Activated T-helper 9 cell treated with anti-CD3 and anti-CD28 coated beads, Interleukin-2, amount 50 U/mL, for 16 hours (primary cell): ENCODE results near the gene PAAF1.
A peak's percentile ranks its signal among the peaks of the same experiment; 100 is the strongest.
"Not testable (repeated sequence)": the region's sequence is repeated elsewhere in the genome, so short reads cannot be mapped to it uniquely, and the experiment has no call there.

ENCODE experiments used
- DNase-seq: peaks from one replicate; pipeline ENCODE4 v3.0.0-alpha.2; 2020; ENCODE audit warnings: low read depth

Gene PAAF1

GRCh38 chr11:73883856-73884255, 7.1 kb downstream of the PAAF1 start:
- DNase-seq: no peak

GRCh38 chr11:73888244-73888643, 11.4 kb downstream of the PAAF1 start:
- DNase-seq: no peak

- no peak for DNase-seq
Observed at GRCh38 chr11:73889019-73889418, 12.2 kb downstream of the PAAF1 start.

GRCh38 chr11:73889536-73889935, 12.7 kb downstream of the PAAF1 start:
- no peak for DNase-seq

DNA sequence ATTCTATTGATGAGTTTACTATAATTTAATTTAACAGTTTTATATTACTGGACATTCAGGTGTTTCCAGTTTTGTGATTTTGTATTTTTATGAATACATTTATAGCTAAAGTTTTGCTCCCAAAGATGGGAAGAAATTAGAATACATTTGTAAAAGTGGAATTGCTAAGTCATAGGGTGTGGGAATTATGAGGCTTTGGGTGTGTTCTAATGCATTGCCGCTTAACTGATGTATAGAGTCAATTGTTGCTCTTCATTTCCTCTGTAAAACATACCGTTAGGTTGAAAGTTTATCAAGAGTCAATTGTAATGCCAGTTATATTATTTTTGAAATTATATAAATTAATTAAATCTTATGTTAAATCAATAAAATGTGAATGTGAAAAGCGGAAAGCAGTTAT, 16.2 kb downstream of the PAAF1 start:
- no peak for DNase-seq

DNA sequence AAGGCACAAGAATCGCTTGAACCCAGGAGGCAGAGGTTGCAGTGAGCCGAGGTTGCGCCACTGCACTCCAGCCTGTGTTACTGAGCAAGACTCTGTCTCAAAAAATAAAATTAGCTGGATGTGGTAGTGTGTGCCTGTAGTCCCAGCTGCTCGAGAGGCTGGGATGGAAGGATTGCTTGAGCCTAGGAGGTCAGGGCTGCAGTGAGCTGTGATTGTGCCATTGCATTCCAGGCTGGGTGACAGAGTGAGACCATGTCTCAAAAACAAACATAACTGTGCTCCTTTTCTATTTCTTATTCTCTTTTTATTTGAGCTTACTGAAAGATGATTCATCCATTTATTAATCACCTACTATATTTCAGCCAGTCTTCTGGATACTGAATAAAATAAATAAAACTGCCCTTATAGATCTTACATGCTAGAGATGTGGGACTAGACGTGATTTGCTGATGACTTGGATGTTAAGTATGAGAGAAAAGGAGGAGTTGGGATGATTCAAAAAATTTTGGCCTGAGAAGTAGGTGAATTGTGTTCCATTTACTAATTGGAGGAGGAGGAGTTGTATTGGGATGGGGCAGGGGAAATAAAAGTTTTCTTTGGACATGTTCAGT, 18.0 kb downstream of the PAAF1 start:
- DNase-seq: no peak

DNA sequence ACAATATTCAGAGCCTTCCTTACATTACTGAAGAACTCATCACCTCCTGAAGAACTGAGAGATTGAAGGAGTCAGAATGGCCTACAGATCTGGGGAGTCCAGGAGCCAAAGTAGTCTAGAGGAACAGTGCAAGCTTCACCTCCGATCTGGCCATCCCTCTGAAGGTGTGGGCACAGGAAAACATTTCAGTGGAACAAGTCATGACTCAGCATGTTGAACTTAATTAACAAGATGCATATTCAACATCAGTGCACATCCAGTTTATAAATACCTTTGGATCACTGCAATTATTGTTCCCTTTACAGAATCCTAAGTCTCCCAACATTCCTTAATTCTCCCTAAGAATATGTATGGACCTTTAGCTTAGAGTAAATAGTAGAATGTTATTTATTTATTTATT, 25.5 kb downstream of the PAAF1 start:
- DNase-seq: no peak

DNA sequence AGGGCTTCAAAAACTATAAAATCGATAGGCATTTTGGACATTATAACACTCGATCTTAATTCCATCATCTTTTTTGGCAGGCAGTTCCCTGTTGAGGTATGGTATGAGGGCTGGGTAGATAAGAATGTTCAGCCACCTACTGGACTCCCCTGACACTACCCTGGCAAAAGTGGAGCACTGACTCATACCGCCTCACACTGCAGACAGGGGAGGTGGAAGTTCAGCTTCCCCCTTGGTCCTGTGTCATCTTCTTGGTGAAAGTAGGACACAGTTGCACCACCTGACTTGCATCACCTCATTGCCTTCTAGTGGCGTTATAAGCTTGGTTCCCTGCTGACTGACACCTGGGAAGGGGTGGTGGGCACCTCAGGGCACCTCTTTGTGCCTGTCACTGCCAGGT, 30.4 kb downstream of the PAAF1 start:
- peak; percentile 1 for DNase-seq

- no peak for DNase-seq
Observed at GRCh38 chr11:73912026-73912425, 35.2 kb downstream of the PAAF1 start.

DNA sequence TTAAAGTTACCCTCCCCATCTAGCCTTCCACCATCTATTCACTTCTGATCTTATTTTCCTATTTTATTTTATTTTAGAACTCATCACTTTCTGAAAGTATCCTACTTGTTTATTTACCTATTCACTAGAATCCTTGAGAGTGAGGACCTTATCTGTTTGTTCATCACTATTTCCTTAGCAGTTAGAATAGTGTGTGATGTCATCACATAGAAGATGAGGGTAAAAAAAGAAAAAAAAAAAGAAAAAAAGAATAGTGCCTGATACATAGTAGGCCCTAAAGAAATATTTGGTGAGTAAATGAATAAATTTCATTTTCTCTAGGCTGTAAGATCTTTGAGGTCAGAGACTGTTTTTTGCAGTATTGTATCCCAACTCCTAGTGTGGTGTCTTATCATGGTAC, 36.7 kb downstream of the PAAF1 start:
- DNase-seq: no peak

DNA sequence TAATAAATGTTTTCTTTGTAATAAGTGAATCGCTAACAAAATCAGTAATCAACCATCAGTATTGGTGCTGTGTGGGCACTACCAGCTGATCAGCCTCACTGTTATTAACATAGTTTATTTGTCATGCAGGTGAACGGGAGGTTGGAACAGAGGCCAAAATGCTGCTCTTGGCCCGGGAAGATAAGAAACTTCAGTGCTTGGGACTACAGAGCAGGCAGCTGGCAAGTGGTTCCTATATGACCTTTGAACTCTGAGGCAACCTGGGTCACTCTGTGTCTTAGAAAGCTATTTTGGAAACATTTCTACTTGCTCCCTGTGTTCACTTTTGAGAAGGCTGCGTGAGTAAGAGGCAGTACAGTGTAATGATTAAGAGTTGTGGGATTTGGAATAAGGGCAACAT, 37.5 kb downstream of the PAAF1 start:
- DNase-seq: no peak

- no peak for DNase-seq
Observed at GRCh38 chr11:73916435-73916834, 39.6 kb downstream of the PAAF1 start.

- no peak for DNase-seq
Observed at GRCh38 chr11:73921180-73921579, 44.4 kb downstream of the PAAF1 start.

- DNase-seq: no peak
Observed at GRCh38 chr11:73929388-73929787, 52.6 kb downstream of the PAAF1 start.

GRCh38 chr11:73931039-73931645, 54.3 kb downstream of the PAAF1 start:
- DNase-seq: no peak

GRCh38 chr11:73931951-73932350, 55.2 kb downstream of the PAAF1 start:
- no peak for DNase-seq

DNA sequence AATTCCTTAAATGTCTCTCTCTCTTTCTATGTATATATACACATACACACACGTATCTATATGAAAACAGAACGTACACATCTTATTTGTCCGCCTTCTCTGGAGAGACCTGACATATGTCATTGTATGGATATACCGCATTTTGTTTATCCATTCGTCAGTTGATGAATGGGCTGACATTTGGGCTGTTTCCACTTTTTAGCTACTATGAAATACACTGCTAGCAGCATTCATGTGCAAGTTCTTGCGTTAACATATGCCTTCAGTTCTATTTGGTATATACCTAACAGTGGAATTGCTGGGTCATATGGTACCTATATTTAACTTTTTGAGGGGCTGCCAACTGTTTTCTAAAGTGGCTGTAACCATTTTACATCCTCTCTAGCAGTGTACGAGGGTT, 56.0 kb downstream of the PAAF1 start:
- DNase-seq: no peak

DNA sequence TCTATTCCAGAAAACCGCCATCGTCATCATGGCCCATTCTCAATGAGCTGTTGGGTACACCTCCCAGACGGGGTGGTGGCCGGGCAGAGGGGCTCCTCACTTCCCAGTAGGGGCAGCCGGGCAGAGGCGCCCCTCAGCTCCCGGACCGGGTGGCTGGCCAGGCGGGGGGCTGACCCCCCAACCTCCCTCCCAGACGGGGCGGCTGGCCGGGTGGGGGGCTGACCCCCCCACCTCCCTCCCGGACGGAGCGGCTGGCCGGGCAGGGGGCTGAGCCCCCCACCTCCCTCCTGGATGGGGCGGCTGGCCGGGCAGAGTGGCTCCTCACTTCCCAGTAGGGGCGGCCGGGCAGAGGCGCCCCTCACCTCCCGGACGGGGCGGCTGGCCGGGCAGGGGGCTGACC, 59.2 kb downstream of the PAAF1 start:
- not testable (repeated sequence) for DNase-seq

- no peak for DNase-seq
Observed at GRCh38 chr11:73939096-73939495, 62.3 kb downstream of the PAAF1 start.

GRCh38 chr11:73940801-73941570, 64.2 kb downstream of the PAAF1 start:
- DNase-seq: no peak

GRCh38 chr11:73942010-73942409, 65.2 kb downstream of the PAAF1 start:
- no peak for DNase-seq

- no peak for DNase-seq
Observed at GRCh38 chr11:73944085-73944484, 67.3 kb downstream of the PAAF1 start.

- no peak for DNase-seq
Observed at GRCh38 chr11:73944901-73945300, 68.1 kb downstream of the PAAF1 start.

GRCh38 chr11:73945396-73945795, 68.6 kb downstream of the PAAF1 start:
- no peak for DNase-seq
